Activated naive CD4-positive, alpha-beta T cell treated with anti-CD3 and anti-CD28 coated beads for 36 hours (primary cell): ENCODE results near the gene FLT4. TPM values are rescaled to one million over a fixed set of nuclear protein-coding genes. Genes with fewer than 3 reads are reported as not detected.
"Not testable (repeated sequence)": the region's sequence is repeated elsewhere in the genome, so short reads cannot be mapped to it uniquely, and the experiment has no call there.

Experiments used
- CTCF ChIA-PET: fragments of 350-600 bp; sonication (Branson Sonifier 250); formaldehyde crosslinking; loops from one replicate; lab custom pipeline; 2021; ENCODE audit warnings: antibody characterized with exemption; lab: Charles Lee
- DNase-seq: peaks from one replicate; pipeline ENCODE4 v3.0.0-alpha.2; 2020
- H3K27ac Mint-ChIP-seq: one replicate; pipeline ENCODE4 v1.8.0; 2021; ENCODE audit warnings: mild to moderate bottlenecking, mixed read lengths
- H3K27me3 Mint-ChIP-seq: one replicate; pipeline ENCODE4 v1.8.0; 2021; ENCODE audit warnings: low read depth, mixed read lengths
- H3K36me3 Mint-ChIP-seq: one replicate; pipeline ENCODE4 v1.8.0; 2021; ENCODE audit warnings: low read depth, mixed read lengths
- H3K4me1 Mint-ChIP-seq: one replicate; pipeline ENCODE4 v1.8.0; 2021; ENCODE audit warnings: low read depth, mixed read lengths
- H3K4me3 Mint-ChIP-seq: one replicate; pipeline ENCODE4 v1.8.0; 2021; ENCODE audit warnings: mild to moderate bottlenecking, moderate library complexity, mixed read lengths
- H3K9me3 Mint-ChIP-seq: one replicate; pipeline ENCODE4 v1.8.0; 2021; ENCODE audit warnings: mixed read lengths
- intact Hi-C: fragments of 100-400 bp; cut with micrococcal nuclease; formaldehyde crosslinking; loops from one replicate; pipeline ENCODE4 v1.15.1; 2023
- total RNA-seq, 2 experiments: library from RNA; stranded (reverse); gene quantifications; one replicate each; pipeline ENCODE4 v1.2.3, GENCODE V29; 2021

FLT4 gene
- total RNA-seq = 1 to 10 TPM; 1.5 to 2.7 TPM

DNA sequence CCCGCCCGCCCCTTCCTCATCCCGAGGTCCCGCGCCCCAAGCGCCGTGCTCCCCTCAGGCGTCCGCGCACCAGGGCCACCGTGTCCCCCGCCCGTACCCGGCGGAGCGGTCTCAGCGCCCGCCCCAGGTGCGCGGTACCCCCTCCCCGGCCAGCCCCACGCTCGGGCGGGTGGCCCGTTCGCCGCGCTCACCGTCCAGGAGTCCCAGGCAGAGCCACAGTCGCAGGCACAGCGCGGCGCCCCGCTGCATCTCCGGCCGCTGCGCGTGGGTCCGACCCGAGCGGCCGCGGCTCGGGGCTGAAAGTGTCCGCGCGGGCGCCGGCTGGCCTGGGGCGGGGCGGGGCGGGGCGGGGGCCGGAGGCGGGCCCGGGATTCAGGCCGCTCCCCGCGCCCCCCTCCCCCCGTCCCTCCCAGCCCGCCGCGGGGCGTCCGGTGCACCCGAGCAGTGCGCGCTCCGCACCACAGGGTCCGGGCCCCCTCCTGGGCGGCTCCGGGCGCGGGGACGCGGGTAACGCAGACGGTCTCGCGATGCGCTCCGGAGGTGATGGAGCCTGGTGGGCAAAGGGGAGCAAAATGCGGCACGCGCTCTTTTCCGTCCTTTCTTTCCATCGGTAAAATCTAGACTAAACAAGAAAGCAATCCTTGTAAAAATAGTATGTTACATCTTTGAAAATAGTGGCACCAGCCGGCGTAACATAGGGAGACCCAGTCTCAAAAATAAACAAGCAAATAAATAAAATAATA lies at the start of gene FLT4:
Gene FLT4 (minus strand): TSS at position 304 of the 743 bp plus-strand sequence. CDS start 55 bp downstream, at position 249.
- intact Hi-C loops = loop anchor here (2.0 kb wide), 1 partner anchor 69 kb away; no protein-coding TSS in a partner anchor
- CTCF ChIA-PET = interaction anchor here (0.8 kb wide), 1 partner anchor 18 kb away, joined by 4 read pairs; no protein-coding TSS in a partner anchor
- Mint-ChIP-seq H3K27me3 (peaks cover 33% of the 10 kb centered on the region), H3K36me3 (no peaks in the 10 kb centered on the region), H3K4me3 (peak within 1 kb of the TSS; percentile 71), H3K27ac (no peak within 1 kb of the TSS), H3K9me3 (no peaks in the 10 kb centered on the region), H3K4me1 (peaks cover 9% of the 10 kb centered on the region)
- DNase-seq = no peak

DNA sequence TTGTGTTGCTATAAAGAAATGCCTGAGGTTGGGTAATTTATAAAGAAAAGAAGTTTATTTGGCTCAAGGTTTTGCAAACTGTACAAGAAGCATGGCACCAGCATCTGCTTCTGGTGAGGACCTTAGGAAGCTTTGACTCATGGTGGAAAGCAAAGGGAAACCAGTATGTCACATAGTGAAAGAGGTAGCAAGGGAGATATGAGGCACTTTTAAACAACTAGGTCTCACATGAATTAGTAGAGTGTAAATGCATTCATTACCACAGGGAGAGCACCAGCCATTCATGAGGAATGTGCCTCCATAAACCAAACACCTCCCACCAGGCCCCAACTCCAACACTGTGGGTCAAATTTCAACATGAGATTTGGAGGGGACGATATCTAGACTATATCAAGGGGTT lies 49.6 kb upstream of the FLT4 start:
- H3K4me3 Mint-ChIP-seq = no peak overlapping the region
- no peaks in the 10 kb centered on the region for H3K9me3 Mint-ChIP-seq
- no peak overlapping the region for H3K27ac Mint-ChIP-seq
- no peaks in the 10 kb centered on the region for H3K27me3 Mint-ChIP-seq
- intact Hi-C loops = no loop called here
- no peaks in the 10 kb centered on the region for H3K36me3 Mint-ChIP-seq
- CTCF ChIA-PET = no interaction called here
- DNase-seq = no peak
- peaks cover 7% of the 10 kb centered on the region for H3K4me1 Mint-ChIP-seq

DNA sequence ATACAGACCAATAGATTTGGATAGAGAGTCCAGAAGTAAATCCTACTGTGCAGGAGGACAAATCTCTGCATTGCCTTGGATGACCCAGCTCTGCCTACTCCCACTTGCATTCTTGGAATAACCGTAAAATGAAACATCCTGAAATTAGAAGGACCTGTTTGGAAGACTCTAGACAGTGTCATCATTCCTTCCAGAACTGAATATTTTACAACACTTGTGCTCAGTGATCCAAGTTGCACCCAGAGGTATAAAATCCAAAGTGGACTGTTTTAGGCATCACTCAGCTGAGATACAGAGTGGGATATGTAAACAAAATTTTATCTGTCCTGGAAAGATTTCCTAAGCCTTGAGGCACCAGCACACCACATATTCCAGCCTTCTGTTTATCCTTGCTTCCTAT lies 46.7 kb upstream of the FLT4 start:
- no peaks in the 10 kb centered on the region for H3K9me3 Mint-ChIP-seq
- no peak overlapping the region for H3K4me3 Mint-ChIP-seq
- DNase-seq = no peak
- CTCF ChIA-PET = no interaction called here
- no peak overlapping the region for H3K27ac Mint-ChIP-seq
- intact Hi-C loops = no loop called here
- no peaks in the 10 kb centered on the region for H3K27me3 Mint-ChIP-seq
- no peaks in the 10 kb centered on the region for H3K36me3 Mint-ChIP-seq
- H3K4me1 Mint-ChIP-seq = peaks cover 21% of the 10 kb centered on the region

GRCh38 chr5:180692429-180692828 lies 43.0 kb upstream of the FLT4 start:
- Mint-ChIP-seq H3K36me3 (no peaks in the 10 kb centered on the region), H3K4me3 (no peak overlapping the region), H3K27me3 (no peaks in the 10 kb centered on the region), H3K27ac (no peak overlapping the region), H3K9me3 (no peaks in the 10 kb centered on the region), H3K4me1 (peaks cover 40% of the 10 kb centered on the region)
- intact Hi-C loops = no loop called here
- DNase-seq = no peak
- CTCF ChIA-PET = interaction anchor here (0.6 to 3.1 kb wide), 2 partner anchors 26 to 32 kb away, joined by 3 to 13 read pairs; no protein-coding TSS in a partner anchor

GRCh38 chr5:180691046-180691445 lies 41.6 kb upstream of the FLT4 start:
- H3K4me3 Mint-ChIP-seq = no peak overlapping the region
- no peaks in the 10 kb centered on the region for H3K9me3 Mint-ChIP-seq
- H3K27me3 Mint-ChIP-seq = no peaks in the 10 kb centered on the region
- peaks cover 47% of the 10 kb centered on the region for H3K4me1 Mint-ChIP-seq
- H3K36me3 Mint-ChIP-seq = no peaks in the 10 kb centered on the region
- no peak overlapping the region for H3K27ac Mint-ChIP-seq
- intact Hi-C loops = no loop called here
- DNase-seq = no peak
- CTCF ChIA-PET = interaction anchor here (0.6 to 3.1 kb wide), 2 partner anchors 27 to 142 kb away, joined by 4 to 13 read pairs; no protein-coding TSS in a partner anchor

DNA sequence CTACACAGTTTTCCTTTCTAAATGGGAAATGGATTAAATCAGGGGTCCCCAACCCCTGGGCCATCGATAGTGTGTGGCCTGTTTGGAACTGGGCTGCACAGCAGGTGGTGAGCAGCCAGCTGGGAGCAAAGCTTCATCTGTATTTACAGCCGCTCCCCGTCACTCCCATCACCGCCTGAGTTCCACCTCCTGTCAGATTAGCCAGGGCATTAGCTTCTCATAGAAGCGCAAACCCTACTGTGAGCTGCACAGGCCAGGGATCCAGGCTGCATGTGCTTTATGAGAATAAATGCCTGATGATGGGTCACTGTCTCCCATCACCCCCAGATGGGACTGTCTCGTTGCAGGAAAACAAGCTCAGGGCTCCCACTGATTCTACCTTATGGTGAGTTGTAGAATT lies 41.2 kb upstream of the FLT4 start:
- H3K4me1 Mint-ChIP-seq = peaks cover 52% of the 10 kb centered on the region

DNA sequence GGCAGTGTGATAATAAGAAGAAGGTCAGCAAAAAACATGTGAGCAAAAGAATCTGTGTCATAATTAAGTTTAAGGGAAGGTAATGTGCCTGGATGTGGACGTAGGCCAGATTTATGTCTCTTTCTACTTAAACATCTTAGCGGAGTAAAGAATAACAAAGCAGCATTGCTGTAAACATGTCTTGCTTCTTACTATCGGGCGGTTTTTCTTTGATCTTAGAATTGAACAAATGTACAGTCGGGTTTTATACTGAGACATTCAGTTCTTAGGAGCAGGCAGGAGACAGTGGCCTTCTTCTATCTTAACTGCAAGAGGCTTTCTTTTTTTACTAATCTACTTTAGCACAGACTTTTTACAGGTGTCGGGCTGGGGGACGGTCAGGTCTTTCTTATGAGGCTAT lies 40.4 kb upstream of the FLT4 start:
- peaks cover 57% of the 10 kb centered on the region for H3K4me1 Mint-ChIP-seq
- CTCF ChIA-PET = interaction anchor here (3.1 kb wide), 1 partner anchor 29 kb away, joined by 13 read pairs; no protein-coding TSS in a partner anchor
- intact Hi-C loops = loop anchor here (10.0 kb wide), 1 partner anchor 145 kb away; no protein-coding TSS in a partner anchor
- peak overlapping the region; percentile 59 for H3K4me3 Mint-ChIP-seq
- no peaks in the 10 kb centered on the region for H3K36me3 Mint-ChIP-seq
- H3K27me3 Mint-ChIP-seq = no peaks in the 10 kb centered on the region
- H3K9me3 Mint-ChIP-seq = no peaks in the 10 kb centered on the region
- DNase-seq = no peak
- H3K27ac Mint-ChIP-seq = peak overlapping the region; percentile 60

More for the DNA sequence above, 41.2 kb upstream of the FLT4 start:
- Mint-ChIP-seq H3K4me3 (no peak overlapping the region), H3K27me3 (no peaks in the 10 kb centered on the region), H3K9me3 (no peaks in the 10 kb centered on the region), H3K27ac (no peak overlapping the region), H3K36me3 (no peaks in the 10 kb centered on the region)
- no peak for DNase-seq
- intact Hi-C loops = no loop called here
- CTCF ChIA-PET = interaction anchor here (3.1 kb wide), 1 partner anchor 28 kb away, joined by 13 read pairs; no protein-coding TSS in a partner anchor

GRCh38 chr5:180689071-180689694 lies 39.8 kb upstream of the FLT4 start:
- peak overlapping the region; percentile 60 for H3K27ac Mint-ChIP-seq
- intact Hi-C loops = loop anchor here (10.0 kb wide), 1 partner anchor 146 kb away; no protein-coding TSS in a partner anchor
- H3K9me3 Mint-ChIP-seq = no peaks in the 10 kb centered on the region
- no peaks in the 10 kb centered on the region for H3K36me3 Mint-ChIP-seq
- no peaks in the 10 kb centered on the region for H3K27me3 Mint-ChIP-seq
- H3K4me3 Mint-ChIP-seq = peak overlapping the region; percentile 59
- H3K4me1 Mint-ChIP-seq = peaks cover 63% of the 10 kb centered on the region
- peak; percentile 75 for DNase-seq
- CTCF ChIA-PET = no interaction called here

DNA sequence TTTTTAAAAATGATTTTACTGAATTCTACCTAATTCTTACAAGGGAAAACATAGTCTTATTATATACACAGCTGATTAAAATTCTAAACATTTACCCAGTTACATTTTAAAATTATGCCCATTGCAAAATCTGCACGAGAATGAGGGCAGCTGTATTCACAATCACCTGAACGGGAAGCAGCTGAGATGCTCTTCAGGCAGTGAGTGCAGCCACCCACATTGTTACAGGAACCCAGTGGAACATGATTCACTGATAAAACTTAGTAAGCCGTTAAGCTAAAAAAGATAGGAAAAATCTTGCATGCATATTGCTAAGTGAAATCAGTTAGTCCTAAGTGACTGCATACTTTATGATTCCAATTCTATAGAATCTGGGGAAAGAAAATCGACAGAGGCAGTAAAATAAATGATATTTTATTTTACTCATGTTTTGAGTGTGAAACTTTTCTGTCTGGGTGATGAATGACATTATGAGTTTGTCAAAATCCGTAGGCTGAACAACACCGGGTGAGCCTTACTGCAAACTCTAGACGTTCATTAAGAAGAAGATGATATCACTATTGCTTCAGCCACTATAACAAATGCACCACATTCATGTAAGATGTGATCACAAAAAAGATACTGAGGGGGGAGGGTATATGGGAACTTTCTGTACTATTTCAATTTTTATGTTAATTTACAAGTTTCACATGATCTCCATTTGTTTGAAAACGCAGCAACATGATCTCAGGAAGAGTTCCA lies 39.1 kb upstream of the FLT4 start:
- Mint-ChIP-seq H3K4me1 (peaks cover 69% of the 10 kb centered on the region), H3K27ac (peak overlapping the region; percentile 60), H3K9me3 (no peaks in the 10 kb centered on the region), H3K27me3 (no peaks in the 10 kb centered on the region), H3K36me3 (no peaks in the 10 kb centered on the region), H3K4me3 (peak overlapping the region; percentile 59)
- DNase-seq = peak; percentile 54
- intact Hi-C loops = loop anchor here (1.0 to 10.0 kb wide), 2 partner anchors 30 to 146 kb away; no protein-coding TSS in a partner anchor
- CTCF ChIA-PET = interaction anchor here (1.2 kb wide), 1 partner anchor 9 kb away, joined by 3 read pairs; no protein-coding TSS in a partner anchor

DNA sequence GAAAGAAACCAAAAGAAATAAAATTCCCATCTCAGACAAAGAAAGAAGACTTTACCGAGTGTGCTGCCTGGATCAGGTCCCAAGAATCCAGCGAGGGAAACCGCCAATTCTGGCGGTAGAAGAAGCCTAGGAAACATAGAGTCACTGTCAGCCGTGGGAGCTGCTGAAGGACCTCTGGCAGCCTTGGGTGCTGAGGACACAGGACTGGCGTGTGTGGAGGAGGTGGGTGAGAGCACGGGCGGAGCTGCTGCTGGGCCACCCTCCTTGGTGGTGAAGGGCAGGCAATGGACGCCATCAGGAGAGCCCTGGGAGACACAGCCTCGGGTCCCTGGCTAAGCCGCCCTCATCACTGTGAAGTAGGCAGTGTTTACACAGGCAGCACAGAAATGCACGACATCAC lies 37.4 kb upstream of the FLT4 start:
- H3K27me3 Mint-ChIP-seq, H3K4me3 Mint-ChIP-seq, H3K27ac Mint-ChIP-seq, DNase-seq, H3K36me3 Mint-ChIP-seq, CTCF ChIA-PET, H3K9me3 Mint-ChIP-seq: not testable (repeated sequence)
- peaks cover 68% of the 10 kb centered on the region for H3K4me1 Mint-ChIP-seq
- intact Hi-C loops = loop anchor here (10.0 kb wide), 1 partner anchor 148 kb away; no protein-coding TSS in a partner anchor

GRCh38 chr5:180684623-180685161 lies 35.3 kb upstream of the FLT4 start:
- intact Hi-C loops = loop anchor here (10.0 kb wide), 1 partner anchor 150 kb away; no protein-coding TSS in a partner anchor
- Mint-ChIP-seq H3K4me1 (peaks cover 52% of the 10 kb centered on the region), H3K27ac (peak overlapping the region; percentile 5), H3K4me3 (peak overlapping the region; percentile 3), H3K9me3 (no peaks in the 10 kb centered on the region), H3K27me3 (no peaks in the 10 kb centered on the region), H3K36me3 (no peaks in the 10 kb centered on the region)
- CTCF ChIA-PET = interaction anchor here (0.6 to 2.0 kb wide), 6 partner anchors 9 to 102 kb away, joined by 3 to 8 read pairs (median 4); no protein-coding TSS in a partner anchor
- peak; percentile 29 for DNase-seq
